Ovary (tissue), 9 donors: Measurements from ENCODE around the gene C1QTNF12. TPM values are rescaled to one million over a fixed set of nuclear protein-coding genes. Genes with fewer than 3 reads are reported as not detected.

Experiments used
- DNase-seq, 5 donors: peaks; one replicate each; pipeline ENCODE4 v3.0.0-alpha.2; 2019 to 2020
- H3K27ac ChIP-seq, 2 donors: fragments of 200-600 bp; one replicate each; pipeline versions ENCODE4 v1.5.1 to v1.8.0; 2019 to 2022
- H3K27me3 ChIP-seq: fragments of 200-600 bp; one replicate; pipeline ENCODE4 v1.8.0; 2022
- H3K36me3 ChIP-seq: fragments of 200-600 bp; sonication (generic); one replicate; pipeline ENCODE4 v1.5.1; 2019
- H3K4me1 ChIP-seq: one replicate; pipeline ENCODE4 v1.8.1; 2013; ENCODE audit warnings: mild to moderate bottlenecking, moderate library complexity; ENCODE audit not compliant: insufficient read depth
- H3K4me3 ChIP-seq: fragments of 200-600 bp; sonication (generic); one replicate; pipeline ENCODE4 v1.5.1; 2017
- H3K9me3 ChIP-seq, 2 donors: fragments of 200-600 bp in 1 of 2; sonication (generic) in 1 of 2; one replicate each; pipeline versions ENCODE4 v1.5.1 to v1.8.1; 2013 to 2019; ENCODE audit warnings: mild to moderate bottlenecking in 1 of 2, moderate library complexity in 1 of 2
- EP300 ChIP-seq: sonication (generic); formaldehyde crosslinking; IDR thresholded peaks from one replicate; pipeline ENCODE4 v1.6.1; 2017; ENCODE audit warnings: antibody characterized with exemption
- POLR2A ChIP-seq: fragments of 450-650 bp; IDR thresholded peaks from one replicate; pipeline ENCODE4 v1.6.1; 2017; ENCODE audit warnings: antibody characterized with exemption, mild to moderate bottlenecking, moderate library complexity
- WGBS, 3 donors: extraction: QIAGEN DNeasy Blood & Tissue Kit in 1 of 3; methylation state at CpG; one replicate each; pipeline versions ENCODE4 v1.1.5 to v1.1.7; 2013 to 2017; 5-methylcytosine and 5-hydroxymethylcytosine counted together
- intact Hi-C, 4 donors: fragments of 100-400 bp; cut with DNase I; formaldehyde crosslinking; loops; one replicate each; pipeline versions ENCODE4 v1.11.0 to v1.15.1; 2022 to 2023
- polyA plus RNA-seq, 2 donors: library from polyadenylated mRNA; stranded (reverse); fragments of 200-250 nt in 1 of 2; fragments of 350-450 nt in 1 of 2; fragmentation: Illumina TruSeq in 1 of 2; extraction: RNeasy Lipid Tissue Mini Kit (QIAGEN cat#74804) in 1 of 2; gene quantifications; one replicate each; pipeline ENCODE4 v1.2.3, GENCODE V29; 2013 to 2014
- total RNA-seq, 7 donors: library from RNA; depleted of rRNA in 2 of 7; stranded (reverse); fragments of >200 nt in 2 of 7; fragmentation: NEBNext Ultra II Directional in 3 of 7; extraction: Animal tissue kit (Norgen Biotek cat#: 25700) in 3 of 7; gene quantifications; one replicate each; pipeline versions ENCODE4 v1.1.0 to v1.2.4, GENCODE V29; 2016 to 2023
- TF ChIP-seq, protein P1 (sequence below), 3 donors: fragments of 450-650 bp in 2 of 3; fragments of 200-600 bp in 1 of 3; IDR thresholded peaks; one replicate each; pipeline versions ENCODE4 v1.5.1 to v1.8.0; 2016 to 2022; ENCODE audit warnings: antibody characterized with exemption in 3 of 3, mild to moderate bottlenecking in 1 of 3
- donor health status: DM: no; HTN: no; CAD: no; lungs with moderate emphysema.
- donor health status: DM: no; HTN: no; CAD: no.
- donor health status: Bipolar disorder and iron deficiency.
- donor health status: DM: yes; HTN: yes; CAD: no.
- donor health status: DM: no; HTN: no; CAD: no.
- donor health status: DM: yes; HTN: yes; CAD: no.

Gene C1QTNF12
- total and polyA plus RNA-seq, 9 donors, result 0.92 to 4.8 (median 1.4) TPM; not detected in 1

DNA sequence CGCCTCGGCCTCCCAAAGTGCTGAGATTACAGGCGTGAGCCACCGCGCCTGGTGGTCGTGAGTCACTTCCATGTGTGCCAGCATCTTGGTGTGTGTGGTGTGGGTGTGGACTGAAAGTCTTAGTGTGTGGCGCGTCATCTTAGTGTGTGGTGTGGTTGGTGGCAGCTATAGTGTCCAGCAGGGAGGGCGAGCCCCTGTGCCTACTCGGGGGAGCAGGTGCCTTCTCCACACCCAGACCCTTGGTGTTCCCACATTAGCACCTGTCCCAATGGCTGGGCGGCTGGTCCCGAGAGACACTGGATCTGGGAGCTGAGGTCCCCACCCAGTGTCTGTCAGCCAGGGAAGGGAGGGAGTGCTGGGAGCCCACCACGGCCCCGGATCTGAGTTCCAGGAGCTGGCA is 36.5 kb upstream of the C1QTNF12 start:
- Histone ChIP-seq H3K27ac (no peak overlapping the region), H3K4me1 (no peaks in the 10 kb centered on the region), H3K27me3 (no peaks in the 10 kb centered on the region), H3K36me3 (no peaks in the 10 kb centered on the region), H3K4me3 (no peak overlapping the region), H3K9me3 (no peaks in the 10 kb centered on the region)
- DNase-seq, result no peak
- TF ChIP-seq POLR2A (no peak), EP300 (no peak)
- TF ChIP-seq, protein P1, sequence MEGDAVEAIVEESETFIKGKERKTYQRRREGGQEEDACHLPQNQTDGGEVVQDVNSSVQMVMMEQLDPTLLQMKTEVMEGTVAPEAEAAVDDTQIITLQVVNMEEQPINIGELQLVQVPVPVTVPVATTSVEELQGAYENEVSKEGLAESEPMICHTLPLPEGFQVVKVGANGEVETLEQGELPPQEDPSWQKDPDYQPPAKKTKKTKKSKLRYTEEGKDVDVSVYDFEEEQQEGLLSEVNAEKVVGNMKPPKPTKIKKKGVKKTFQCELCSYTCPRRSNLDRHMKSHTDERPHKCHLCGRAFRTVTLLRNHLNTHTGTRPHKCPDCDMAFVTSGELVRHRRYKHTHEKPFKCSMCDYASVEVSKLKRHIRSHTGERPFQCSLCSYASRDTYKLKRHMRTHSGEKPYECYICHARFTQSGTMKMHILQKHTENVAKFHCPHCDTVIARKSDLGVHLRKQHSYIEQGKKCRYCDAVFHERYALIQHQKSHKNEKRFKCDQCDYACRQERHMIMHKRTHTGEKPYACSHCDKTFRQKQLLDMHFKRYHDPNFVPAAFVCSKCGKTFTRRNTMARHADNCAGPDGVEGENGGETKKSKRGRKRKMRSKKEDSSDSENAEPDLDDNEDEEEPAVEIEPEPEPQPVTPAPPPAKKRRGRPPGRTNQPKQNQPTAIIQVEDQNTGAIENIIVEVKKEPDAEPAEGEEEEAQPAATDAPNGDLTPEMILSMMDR (IDR thresholded peaks at IDR 0.05), result no peak
- intact Hi-C loops, result no loop called here
- WGBS, 3 donors, result 74 to 86% (median 80%) methylated on average over 12 to 14 of the region's 14 CpGs

GRCh38 chr1:1281533-1282321 is 35.2 kb upstream of the C1QTNF12 start:
- no peaks in the 10 kb centered on the region for H3K27me3 ChIP-seq
- no peaks in the 10 kb centered on the region for H3K9me3 ChIP-seq
- WGBS, 3 donors, result 20 to 38% (median 23%) methylated on average over 22 to 26 of the region's 26 CpGs
- peak in 2 of 5 donors; percentile 35 to 57 for DNase-seq
- no peak overlapping the region for H3K4me3 ChIP-seq
- intact Hi-C loops, result no loop called here
- H3K36me3 ChIP-seq, result no peaks in the 10 kb centered on the region
- no peak overlapping the region for H3K27ac ChIP-seq
- no peaks in the 10 kb centered on the region for H3K4me1 ChIP-seq
- TF ChIP-seq POLR2A (no peak), EP300 (no peak)
- TF ChIP-seq, protein P1 (IDR thresholded peaks at IDR 0.05), result no peak

DNA sequence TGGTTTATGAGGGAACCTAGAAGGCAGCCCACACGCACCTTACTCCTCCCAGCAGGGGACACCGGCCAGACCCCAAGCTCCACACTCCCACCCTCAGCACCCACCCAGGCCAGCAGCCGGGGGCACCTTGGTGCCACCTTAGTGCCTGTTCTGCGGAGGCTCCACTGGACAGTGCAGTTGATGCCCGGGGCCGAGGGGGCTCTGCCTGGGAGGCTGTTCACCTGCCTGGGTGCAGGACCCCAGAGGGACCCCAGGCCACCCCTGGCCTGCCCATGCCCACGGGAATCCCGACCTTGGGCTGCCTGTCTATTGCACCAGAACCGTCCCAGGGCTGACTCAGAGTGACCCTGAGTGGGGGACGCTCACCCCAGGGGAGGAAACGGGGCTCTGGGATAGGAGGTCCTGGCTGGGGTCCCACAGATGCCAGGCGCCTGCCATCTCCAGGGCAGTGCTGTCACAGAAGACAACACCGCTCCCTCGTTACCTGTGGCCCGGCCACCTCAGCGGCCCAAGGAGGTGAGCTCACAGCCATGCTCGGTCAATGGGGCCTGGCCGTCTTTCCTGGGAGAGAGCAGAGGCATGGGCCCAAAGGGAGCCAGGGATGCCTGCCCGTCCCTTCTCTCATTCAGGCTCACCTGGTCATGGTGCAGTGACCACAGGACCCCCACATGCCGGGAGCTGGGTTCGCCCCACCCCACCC is 34.4 kb upstream of the C1QTNF12 start:
- H3K27me3 ChIP-seq, result no peaks in the 10 kb centered on the region
- no peak for DNase-seq
- H3K27ac ChIP-seq, result no peak overlapping the region
- no peaks in the 10 kb centered on the region for H3K9me3 ChIP-seq
- H3K4me1 ChIP-seq, result no peaks in the 10 kb centered on the region
- no peaks in the 10 kb centered on the region for H3K36me3 ChIP-seq
- intact Hi-C loops, result no loop called here
- no peak for TF ChIP-seq EP300
- no peak for TF ChIP-seq POLR2A
- TF ChIP-seq, protein P1 (IDR thresholded peaks at IDR 0.05), result no peak
- no peak overlapping the region for H3K4me3 ChIP-seq
- WGBS, 3 donors, result 80 to 89% (median 82%) methylated on average over 18 to 21 of the region's 21 CpGs

DNA sequence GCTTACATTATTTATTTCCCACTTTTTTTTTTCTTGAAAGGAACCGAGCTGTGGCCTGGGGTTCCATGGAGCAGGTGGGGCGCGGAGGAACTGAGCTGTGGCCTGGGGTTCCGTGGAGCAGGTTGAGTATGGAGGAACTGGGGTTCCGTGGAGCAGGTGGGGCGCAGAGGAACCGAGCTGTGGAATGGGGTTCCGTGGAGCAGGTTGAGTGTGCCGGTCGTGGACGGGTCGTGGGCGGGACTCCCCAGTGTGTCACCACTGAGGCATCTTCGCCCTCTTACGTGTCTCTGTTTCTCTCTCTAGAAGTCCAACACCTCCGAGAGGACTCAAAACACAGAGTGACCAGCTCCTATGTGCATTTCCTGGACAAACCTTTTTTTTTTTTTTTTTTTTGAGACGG is 32.5 kb upstream of the C1QTNF12 start:
- H3K9me3 ChIP-seq, result no peaks in the 10 kb centered on the region
- H3K4me3 ChIP-seq, result no peak overlapping the region
- TF ChIP-seq POLR2A (no peak), EP300 (no peak)
- TF ChIP-seq, protein P1 (IDR thresholded peaks at IDR 0.05), result no peak
- intact Hi-C loops, result no loop called here
- WGBS, 3 donors, result 91 to 93% (median 92%) methylated on average over 16 to 17 of the region's 17 CpGs
- no peaks in the 10 kb centered on the region for H3K36me3 ChIP-seq
- no peak for DNase-seq
- no peaks in the 10 kb centered on the region for H3K27me3 ChIP-seq
- H3K27ac ChIP-seq, result no peak overlapping the region
- H3K4me1 ChIP-seq, result peaks cover 7% of the 10 kb centered on the region
